ENCODE results near the gene CHRM2.

Gene CHRM2

DNA sequence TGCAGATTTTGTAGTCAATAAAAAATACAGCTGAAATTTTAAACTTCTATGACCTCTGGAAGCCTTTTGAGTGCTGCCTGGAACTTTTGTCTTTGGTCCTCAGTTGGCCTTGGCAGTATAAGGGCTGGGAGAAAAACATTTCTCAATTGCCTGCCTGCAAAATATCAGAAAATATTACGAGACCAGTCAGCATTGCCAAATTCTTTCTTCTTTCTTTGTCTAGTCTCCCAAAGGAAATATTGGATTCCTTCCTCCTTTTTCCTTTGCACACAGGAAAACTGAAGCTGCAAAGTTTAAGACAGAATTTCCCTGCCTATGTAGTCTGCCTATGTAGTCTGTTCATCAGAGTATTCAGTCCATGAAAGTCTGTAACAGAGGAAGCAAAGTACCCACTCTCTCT is 95.9 kb downstream of the CHRM2 start:
- no peak for DNase-seq

DNA sequence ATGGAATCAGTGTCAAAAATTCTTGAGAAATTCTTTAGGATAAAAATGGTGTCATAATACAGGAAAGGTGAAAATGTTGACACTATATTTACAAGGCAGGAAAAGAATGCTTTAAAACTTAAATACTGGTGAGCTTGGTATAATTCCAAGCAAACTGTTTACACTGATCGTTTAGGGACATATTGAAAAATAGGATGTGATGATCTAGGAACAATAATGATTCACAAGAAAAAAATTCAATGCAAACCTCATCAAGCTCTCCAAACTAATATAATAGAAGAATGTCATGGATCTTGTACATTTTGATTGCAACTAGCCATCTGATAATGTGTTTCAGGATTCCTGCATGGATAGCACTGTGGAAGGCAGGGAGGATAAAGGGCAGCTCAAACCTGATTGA is 98.4 kb downstream of the CHRM2 start:
- no peak for DNase-seq

DNA sequence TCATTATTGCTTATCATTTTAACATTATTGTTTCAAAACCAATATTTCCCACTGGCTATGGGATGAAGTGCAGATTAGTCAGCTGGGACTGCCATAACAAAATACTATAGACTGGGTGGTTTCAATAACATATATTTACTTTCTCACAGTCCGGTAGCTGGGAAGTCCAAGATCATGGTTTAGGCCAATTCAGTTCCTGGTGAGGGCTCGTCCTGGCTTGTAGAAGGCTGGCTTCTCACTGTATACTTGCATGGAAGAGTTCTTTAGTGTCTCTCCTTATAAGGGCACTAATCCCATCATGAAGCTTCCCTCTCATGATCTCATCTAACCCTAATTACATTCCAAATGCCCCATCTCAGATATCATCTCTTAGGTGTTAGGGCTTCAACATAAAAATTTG is 101.3 kb downstream of the CHRM2 start:
- no peak for DNase-seq

DNA sequence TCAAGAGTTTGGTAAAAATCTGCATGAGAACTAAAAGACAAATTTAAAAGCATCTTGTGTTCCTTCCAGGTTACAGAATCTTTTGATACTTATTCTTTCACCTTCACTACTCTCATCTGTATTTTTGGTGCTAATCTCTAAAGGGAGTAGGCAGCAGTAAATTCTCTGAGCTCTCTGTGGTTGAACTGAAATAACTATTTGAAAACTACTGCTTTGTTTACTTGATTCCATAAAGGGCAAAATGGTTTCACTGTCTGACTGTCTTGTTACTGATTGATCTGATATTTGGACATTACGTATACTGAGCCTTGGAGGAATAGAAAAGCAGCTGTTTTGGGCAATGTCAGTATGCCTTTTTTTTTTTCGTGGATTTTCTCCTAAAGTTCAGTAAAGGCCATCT is 103.3 kb downstream of the CHRM2 start:
- no peak for DNase-seq

DNA sequence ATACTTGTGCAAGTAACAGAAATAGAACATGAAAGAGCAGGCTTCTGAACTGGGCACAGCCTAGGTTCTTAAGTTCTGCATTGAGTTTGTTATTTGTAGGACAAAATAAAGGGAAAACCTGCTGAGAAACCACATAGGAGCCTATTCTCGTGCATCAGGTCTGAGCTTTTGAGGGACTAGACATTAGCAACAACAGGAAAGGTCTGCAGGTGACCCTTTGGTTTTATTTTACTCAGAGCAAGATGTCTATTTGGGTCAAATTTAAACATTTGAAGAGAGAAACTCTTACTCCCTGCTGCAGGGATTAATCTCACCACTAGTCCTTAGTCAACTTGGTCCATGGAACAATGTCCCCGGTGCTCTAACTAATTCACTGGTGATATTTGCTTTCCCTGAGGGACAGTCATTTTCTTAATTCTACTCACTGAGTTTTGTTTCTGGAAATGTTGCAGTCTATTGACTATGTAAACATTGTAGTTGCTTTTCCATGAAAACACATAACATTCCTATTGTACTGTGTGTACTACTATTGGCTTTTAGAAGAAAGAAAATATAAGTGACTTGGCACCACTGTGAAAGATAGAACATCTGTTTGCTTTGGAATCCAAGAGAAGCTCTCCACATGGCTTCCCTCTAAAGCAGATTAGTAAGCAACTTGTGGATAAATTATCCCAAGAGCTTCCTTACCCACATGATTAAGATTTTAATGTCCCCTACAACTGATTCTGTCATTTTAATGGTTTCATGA is 108.2 kb downstream of the CHRM2 start:
- DNase-seq: no peak

DNA sequence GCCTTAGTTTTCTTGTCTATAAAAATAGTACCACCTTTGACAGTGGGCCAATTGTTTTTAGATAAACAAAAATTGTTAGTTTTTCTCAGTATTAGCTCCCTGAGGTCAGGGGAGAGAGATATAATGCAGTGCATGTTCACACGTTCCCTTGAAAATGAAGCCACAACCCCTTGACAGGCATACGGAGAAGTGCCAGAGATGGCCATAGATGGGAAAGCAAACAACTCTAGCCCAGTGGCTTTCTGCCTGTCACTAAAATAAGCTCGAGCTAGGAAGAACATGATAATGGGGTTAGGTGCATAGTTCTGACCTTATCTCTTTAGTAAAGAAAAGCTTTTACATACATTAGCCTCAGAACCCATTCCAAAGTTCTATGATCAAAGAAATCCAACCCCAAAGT is 124.9 kb downstream of the CHRM2 start:
- DNase-seq: no peak

DNA sequence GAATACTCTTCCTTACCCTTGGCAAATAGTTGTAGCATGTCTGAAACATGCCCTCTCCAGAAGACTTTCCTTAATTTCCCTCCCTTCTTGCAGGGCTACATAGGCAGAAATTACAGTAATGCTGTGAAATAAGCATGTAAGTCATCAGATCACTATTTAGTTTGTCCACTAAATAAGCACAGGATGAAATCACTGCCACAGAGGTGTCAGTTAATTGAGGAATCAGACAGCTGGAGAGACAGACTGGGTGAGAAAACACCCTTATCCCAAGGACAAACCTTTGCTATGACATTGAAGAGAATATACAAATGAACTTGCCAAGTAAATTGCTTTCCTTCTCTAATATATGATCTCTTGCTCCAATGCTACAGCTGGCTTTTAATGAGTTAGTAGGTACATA is 129.3 kb downstream of the CHRM2 start:
- DNase-seq: no peak

DNA sequence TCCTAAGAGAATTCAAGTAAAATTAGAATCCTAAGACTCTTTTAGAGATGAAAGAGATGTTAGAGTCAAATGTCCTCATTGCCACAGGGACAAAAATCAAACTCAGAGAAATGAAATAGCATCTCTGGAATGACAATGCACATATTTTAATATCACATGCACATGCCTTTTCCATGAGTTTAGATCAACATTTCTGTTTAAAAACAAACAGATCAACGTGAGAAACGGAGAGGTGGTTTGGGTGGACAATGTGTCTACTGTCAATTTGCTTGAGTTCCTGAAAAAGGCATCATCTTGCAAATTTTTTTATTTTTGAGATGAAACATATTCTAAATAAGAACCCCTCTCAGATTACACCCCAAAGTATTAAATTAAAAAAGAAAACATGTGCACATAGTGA is 130.0 kb downstream of the CHRM2 start:
- DNase-seq: no peak

DNA sequence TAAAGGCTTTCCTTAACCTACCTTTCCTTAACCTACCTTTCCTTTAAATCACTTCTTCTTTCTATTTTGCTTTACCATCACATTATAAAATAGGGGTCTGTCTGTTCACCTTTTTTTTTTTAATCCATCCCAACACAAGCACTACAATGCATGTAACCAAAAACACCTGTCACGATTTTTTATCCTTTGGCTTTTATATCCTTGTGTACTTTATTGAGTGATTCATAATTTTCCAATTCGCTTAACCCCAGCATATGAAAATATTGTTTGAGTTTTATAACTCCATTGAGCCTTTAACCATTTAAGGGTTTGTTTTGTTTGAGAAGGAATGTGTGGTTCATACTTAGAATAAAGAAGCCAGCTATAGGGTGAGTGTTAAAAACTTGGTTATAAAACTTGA is 132.2 kb downstream of the CHRM2 start:
- DNase-seq: no peak

DNA sequence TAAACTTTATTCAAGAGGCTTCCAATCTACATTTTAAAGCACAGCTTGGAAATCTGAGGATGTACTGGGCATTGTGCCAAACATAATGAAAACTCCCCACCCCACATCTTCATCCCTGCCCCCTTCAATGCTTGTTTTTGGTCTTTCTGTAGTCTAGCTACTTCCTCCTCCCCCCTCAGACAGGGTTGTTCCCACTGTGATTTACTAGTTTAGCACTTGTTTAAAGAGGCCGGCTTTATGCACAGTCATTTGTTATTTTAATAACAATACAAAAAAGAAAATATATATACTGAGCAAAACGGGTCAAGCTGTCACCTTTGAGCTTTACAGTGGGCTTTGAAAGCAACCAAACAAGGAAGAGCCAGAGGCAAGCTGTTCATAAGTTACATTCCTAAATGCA is 132.6 kb downstream of the CHRM2 start:
- DNase-seq: no peak

DNA sequence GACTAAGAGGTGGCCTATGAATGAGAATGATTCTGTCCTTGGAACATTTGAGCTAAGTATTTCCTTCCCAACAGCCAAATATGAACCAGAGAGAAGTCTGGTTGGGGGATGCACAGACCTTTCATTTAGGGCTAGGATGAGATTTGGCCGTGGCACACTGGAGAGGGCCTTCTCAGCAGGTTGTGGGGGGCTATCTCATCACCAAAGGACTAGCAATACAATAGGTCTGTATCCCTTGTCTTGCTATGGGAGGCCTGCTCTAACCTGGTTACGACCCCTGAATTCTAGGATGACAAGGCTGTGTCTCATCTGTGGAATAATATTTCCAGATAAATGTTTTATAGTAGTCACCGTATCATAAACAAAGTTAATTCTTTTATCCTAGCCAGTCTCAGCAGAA is 133.0 kb downstream of the CHRM2 start:
- no peak for DNase-seq

DNA sequence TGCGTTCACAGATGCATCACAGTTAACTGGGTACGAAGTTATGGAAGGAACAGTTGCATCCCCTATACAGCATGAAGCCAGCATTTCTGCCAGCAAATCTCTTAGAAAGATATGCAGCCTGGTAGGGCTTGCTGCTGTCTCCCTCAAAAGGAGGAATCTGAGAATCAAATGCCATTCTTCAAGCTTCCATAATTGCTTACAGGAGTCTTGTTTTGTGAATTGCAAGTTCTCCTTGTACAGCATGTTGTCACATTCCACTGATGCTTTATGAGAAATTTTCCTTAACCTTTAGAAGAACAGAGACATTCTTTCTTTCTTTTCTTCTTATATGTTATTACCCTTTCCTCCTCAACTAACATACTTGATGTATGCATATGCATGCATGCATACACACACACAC is 134.6 kb downstream of the CHRM2 start:
- no peak for DNase-seq

DNA sequence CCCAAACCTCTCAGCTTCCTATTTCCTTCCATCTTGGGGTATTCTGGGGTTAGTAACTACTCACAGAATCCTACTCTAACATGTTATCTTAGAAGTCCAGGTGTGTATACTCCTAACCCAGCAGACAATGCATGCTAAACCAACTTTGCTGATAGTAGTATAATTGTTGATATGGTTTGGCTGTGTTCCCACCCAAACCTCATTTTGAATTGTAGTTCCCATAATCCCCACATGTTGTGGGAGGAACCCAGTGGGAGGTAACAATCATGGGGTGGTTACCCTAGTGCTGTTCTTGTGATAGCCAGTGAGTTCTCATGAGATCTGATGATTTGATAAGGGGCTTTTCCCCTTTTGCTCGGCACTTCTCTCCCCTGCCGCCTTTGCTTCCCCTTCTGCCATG is 135.1 kb downstream of the CHRM2 start:
- DNase-seq: no peak

DNA sequence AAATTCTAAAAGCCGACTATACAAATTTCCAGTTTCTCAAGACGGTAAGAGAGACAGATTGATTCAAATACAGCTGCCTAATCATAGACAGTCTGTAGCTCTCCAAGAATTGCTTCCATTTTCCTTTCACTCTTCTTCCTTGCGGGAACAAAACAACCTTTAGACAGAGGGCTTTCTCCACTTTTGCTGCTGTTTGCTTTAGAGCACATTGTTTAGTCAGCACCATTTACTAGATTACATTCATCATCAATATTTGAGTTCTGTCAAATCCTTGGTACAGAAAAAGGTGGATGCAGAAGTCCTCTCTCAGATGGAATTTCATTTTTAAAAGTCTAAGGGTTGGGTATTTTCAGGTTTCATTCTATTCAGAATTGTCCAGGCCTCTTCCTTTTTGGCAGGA is 137.4 kb downstream of the CHRM2 start:
- DNase-seq: no peak

DNA sequence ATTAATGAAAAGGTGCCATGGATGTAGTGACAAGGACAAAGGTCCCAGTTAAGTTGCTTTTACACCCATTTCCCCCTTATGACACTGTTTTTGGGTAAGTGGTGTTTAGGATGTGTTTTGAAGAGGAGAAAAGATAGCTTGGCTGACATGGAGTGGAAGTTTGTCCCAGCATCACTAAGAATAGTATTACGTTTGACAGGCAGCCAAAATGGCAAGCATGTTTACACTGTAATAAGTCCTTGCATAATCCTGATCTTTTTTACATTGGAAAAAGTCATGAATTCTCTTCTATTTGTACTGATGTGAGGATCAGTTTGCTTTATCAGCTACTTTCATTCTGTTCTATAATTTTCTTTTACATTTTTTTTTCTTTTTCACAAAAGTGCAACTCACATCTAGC is 137.8 kb downstream of the CHRM2 start:
- no peak for DNase-seq

DNA sequence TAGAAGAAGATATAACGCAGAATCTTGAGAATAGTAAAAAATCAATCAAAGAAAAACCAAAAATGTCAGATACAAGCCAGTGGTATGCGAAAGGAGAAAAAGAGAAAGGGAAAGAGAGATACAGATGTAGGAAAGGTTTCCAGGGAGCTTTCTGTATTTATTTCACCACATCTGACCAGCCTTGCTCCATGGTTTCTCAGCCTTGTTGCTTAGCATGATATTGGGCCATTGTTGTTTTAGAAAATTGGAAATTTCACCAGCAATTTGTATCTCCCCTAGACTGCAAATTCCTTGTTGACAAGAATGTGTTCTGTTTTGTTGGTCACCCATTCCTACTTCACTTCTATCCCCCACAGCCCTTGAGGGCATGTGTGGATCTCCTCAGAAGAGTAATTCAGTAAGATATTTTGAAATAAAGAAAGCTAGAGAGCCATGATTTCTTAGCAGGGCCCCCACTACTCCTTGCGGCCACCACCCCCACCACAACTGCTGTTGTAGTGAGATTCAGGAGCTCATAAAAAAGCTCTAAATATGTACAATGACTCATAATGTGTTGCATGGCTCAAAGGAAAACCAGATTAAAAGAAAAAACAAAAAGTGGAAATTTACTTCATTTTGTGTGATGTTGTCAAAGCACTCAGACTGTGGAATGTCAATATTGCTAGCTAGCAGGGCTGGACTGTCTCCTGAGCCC is 138.7 kb downstream of the CHRM2 start:
- DNase-seq: no peak

DNA sequence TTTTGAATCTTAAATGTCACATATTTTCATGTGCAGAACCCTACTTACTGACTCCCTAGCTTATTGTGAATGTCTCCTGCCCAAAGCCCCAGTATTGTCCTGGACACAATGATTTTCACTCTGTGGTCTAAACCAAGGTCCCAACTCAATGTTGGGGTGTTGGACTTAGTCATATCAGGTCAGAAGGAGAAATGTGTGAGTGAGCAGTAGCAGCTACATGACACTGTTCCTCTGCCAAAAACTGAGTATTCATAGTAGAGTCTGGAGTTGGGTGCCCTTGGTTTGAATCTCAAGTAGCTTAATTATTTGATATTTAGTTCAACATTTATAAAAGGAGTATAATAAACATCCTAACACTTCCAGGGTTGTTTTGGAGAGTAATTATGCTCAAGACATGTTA is 141.0 kb downstream of the CHRM2 start:
- DNase-seq: no peak

DNA sequence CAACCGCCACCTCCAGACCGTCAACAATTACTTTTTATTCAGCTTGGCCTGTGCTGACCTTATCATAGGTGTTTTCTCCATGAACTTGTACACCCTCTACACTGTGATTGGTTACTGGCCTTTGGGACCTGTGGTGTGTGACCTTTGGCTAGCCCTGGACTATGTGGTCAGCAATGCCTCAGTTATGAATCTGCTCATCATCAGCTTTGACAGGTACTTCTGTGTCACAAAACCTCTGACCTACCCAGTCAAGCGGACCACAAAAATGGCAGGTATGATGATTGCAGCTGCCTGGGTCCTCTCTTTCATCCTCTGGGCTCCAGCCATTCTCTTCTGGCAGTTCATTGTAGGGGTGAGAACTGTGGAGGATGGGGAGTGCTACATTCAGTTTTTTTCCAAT is 146.6 kb downstream of the CHRM2 start:
- no peak for DNase-seq

DNA sequence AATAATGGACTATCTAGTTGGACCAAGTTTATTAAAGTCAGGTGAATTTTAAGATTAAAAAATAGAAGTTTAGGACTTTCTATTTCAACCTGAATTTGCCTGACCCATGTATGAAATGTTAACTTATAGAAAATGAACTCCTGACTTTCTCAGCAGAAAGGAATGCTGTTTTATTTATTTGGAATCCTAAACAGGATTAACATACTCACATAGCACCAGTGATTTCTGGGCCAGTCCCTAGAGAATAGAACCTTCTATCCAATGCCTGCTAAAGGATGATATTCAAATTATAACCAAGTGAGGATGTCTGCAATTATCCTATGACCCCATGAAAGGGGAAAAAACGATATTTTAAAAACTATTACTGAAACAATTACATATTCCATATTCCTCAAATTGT is 148.8 kb downstream of the CHRM2 start:
- no peak for DNase-seq

DNA sequence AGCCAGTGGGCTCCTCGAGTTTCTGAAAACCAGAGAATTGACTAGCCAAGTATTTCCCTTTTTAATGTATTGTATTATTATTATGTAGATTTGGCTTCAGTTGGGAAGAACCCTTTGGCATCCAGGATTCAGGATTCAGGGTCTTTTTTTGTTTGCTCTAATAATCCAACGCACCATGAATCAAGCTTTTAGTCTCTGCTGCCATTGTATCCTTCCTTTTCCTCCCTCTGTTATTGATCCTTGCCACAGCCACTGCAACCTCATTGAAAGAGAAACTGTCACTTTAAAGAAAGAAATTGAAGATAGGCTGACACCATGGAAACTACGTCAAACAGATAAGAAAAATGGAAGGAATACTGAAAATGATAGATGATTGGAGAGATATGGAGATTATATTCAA is 150.0 kb downstream of the CHRM2 start:
- no peak for DNase-seq

DNA sequence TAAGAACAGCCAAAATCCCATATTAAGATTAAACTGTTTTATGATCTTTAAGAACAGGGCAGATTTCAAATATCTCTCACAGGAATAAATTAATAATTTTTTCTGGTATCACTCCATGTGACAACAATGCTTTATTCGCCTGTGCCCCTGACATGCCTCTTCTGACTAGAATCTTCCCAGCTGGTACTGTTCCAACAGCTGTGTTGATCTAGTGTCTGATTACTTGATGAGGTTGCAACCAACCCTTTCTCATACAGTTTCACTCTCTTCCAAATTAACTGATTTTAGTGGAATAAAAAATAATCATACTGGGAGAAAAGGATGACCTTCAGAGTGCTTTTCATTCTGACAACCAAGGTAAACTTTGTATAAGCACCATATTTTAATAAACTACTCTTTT is 151.9 kb downstream of the CHRM2 start:
- DNase-seq: no peak

DNA sequence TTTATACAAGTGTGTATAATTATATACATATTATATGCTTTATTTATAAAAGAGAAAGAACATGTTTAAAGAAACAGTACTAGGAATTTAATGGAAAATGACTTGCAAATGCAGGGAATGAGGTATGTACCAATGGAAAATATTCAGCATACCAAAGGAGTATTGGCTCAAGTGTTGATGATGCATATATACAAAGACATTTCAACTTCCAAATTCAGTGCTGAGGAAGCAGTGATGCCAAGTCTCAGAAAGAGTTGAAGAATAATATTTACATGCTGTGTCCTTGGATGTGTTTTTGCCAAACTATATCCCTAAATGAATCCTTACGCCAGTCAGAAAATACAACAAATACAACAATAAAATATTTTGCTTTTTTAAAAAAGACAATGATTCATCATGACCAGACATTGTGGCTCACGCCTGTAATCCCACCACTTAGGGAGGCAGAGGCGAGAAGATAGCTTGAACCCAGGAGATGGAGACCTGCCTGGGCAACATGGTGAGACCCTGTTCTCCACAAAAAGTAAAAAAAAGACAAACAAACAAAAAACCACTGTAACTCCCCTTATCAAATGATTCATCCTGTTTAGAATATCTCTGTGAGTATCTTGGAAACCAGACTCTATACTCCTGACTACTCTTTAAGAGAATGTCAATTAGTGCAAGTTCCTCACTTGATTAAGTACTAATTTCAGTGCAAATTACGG is 157.2 kb downstream of the CHRM2 start:
- no peak for DNase-seq

DNA sequence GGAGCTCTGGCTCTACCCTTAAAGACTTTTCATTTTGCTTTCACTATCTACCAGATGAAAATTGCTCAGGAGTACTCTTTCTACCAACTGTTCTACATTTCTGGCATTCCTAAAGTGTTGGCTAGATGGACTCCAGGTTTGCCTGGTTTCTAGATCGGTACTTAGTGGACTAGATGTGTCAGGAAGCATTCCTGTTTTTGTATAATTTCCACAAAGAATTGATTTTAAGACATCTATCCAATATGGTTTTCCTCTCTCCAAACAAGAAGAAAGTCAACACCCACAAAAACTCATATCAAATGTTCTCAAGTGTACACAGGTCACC is 157.7 kb downstream of the CHRM2 start:
- no peak for DNase-seq

DNA sequence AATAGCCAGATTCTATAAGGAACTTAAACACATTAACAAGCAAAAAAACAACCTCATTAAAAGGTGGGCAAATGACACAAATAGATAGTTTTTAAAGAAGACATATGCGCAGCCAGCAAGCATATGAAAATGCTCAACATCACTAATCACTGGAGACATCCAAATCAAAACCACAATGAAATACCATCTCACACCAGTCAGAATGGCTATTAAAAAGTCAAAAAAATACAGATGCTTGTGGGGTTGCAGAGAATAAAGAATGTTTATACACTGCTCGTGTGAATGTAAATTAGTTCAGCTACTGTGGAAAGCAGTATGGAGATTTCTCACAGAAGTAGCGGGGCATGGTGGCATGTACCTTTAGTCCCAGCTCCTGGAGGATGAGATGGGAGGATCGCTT is 164.0 kb downstream of the CHRM2 start:
- no peak for DNase-seq

DNA sequence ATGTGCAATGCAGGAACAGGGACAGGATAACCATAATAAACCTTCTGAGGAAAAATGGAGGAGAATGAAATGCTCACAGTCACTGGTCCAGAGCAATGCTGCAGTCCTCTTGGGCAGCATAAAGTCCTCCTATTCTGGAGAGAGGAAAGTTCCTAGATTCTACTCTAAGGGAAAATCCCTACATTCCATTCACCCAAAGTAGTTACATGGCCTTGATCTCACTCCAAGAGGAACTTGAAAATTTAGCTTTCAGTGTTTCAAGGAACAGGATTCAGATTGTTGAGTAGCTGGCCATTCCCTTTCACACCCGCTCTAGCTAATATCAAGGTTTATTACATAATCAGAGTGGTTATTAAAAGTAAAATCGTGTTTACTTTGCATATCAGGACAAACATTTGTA is 168.3 kb downstream of the CHRM2 start:
- no peak for DNase-seq

Measured in GOT3 (cell line).